ENCODE data around the gene ATP8A2.

The ATP8A2 gene

DNA sequence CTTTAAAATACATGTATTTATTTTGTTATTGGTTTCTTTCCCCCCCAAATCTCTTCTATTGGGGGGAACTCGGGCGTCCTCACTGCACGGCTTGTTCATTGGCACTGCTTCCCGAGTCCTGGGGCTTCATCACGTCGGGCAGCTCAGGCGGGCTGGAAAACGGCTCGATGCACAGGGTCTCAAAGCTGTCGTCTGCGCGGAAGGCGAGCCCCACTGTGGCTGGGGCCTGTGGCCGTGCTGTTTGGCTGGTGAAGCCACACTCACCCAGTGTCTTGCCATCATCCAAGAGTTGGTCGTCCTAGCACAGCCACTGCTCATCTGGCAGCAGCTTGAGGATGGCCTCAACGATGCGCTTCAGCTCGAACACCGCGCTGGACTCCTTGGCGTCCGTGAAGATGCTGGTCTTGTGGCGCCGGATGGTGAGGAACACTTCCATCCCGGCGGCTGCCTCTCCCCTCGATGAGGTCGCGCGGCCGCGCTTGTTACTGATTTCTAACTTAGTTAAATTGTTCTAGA, 6.0 kb upstream of the ATP8A2 start:
- TF ChIP-seq, protein P1, sequence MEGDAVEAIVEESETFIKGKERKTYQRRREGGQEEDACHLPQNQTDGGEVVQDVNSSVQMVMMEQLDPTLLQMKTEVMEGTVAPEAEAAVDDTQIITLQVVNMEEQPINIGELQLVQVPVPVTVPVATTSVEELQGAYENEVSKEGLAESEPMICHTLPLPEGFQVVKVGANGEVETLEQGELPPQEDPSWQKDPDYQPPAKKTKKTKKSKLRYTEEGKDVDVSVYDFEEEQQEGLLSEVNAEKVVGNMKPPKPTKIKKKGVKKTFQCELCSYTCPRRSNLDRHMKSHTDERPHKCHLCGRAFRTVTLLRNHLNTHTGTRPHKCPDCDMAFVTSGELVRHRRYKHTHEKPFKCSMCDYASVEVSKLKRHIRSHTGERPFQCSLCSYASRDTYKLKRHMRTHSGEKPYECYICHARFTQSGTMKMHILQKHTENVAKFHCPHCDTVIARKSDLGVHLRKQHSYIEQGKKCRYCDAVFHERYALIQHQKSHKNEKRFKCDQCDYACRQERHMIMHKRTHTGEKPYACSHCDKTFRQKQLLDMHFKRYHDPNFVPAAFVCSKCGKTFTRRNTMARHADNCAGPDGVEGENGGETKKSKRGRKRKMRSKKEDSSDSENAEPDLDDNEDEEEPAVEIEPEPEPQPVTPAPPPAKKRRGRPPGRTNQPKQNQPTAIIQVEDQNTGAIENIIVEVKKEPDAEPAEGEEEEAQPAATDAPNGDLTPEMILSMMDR (IDR thresholded peaks at IDR 0.05), result no peak

DNA sequence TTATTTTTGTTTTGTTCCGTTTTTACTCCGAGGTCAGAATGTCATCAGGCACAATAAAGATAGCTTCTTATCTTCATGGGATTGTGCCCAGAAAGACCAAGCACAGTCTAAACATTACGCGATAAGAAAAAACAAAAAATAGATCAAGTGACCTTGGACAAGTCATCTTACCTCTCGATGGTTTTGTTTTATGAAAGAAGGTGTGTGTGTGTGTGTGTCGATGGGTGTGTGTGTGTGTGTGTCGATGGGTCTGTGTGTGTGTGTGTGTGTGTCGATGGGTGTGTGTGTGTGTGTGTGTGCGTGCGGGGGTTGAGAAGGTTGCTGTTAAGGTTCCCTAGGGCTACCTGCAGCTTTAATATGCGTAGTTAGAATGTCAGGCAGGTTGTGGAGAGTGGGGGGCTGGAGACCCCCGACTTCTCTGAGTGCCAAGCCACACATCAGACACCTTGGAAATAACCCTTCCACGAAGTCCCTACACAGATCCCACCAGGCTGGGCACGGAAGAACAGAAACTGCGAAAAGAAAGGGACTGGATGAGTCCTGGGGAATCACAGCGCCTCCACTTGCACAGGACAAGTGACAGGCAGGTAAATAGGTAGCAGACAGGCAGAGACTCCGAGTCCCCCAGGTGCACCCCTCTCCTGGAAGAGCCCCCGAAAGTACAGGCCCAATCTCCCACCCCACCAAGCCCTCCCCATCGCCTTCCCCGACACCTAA, 458 bp upstream of the ATP8A2 start:
- H3K27me3 ChIP-seq, result peaks cover 96% of the 10 kb centered on the region
- no peaks in the 10 kb centered on the region for H3K36me3 ChIP-seq
- no peak overlapping the region for H3K27ac ChIP-seq
- no peak overlapping the region for H3K4me3 ChIP-seq (ENCODE audit: low read depth in 1 of 2, low read length in 1 of 2)
- no peaks in the 10 kb centered on the region for H3K4me1 ChIP-seq (ENCODE audit: control insufficient read depth in 1 of 2, insufficient read depth in 1 of 2, low read depth in 1 of 2, low read length in 1 of 2)
- no peaks in the 10 kb centered on the region for H3K9me3 ChIP-seq
- TF ChIP-seq, protein P1 (IDR thresholded peaks at IDR 0.05), result no peak

More for the DNA sequence above, 6.0 kb upstream of the ATP8A2 start:
- no peaks in the 10 kb centered on the region for H3K4me1 ChIP-seq (ENCODE audit: control insufficient read depth in 1 of 2, insufficient read depth in 1 of 2, low read depth in 1 of 2, low read length in 1 of 2)
- H3K27me3 ChIP-seq, result peaks cover 46% of the 10 kb centered on the region
- H3K9me3 ChIP-seq, result no peaks in the 10 kb centered on the region
- H3K27ac ChIP-seq, result no peak overlapping the region
- no peak overlapping the region for H3K4me3 ChIP-seq (ENCODE audit: low read depth in 1 of 2, low read length in 1 of 2)
- H3K36me3 ChIP-seq, result no peaks in the 10 kb centered on the region

DNA sequence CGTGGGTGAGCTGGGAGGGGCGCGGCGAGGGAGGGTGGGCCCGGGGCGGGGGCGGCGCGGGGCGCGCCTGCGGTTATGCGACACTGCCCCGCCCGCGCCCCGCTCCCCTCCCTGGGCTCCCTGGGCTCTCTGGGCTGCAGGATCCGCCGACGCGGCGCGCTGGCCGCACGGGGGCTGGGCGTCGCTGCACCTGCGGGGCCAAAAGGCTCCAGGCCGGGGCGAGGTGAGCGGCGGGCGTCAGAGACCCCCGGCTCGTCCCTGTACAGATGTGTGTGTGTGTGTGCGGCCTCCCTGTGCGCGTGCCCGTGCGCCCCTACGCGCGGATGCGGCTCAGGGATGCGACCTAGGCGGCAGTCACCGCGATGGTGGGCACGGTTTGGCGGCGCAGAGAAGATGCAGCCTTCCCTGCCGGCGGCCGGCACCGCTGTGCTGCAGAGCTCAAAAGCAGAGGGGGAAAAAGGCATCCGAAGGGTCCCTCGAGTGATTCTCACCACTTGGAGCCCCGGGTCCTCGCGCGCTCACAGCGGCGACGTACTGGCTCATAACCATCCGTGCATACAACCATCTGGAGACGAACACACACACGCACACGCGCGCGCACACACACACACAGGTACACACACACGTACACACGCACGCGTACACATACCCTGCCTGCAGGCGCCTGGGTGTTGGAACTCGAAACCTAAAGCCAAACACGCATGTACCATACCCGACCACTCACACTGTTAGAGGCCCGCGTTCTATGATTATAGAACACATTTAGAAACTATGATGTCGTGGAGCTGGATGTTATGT, 709 bp downstream of the ATP8A2 start:
- TF ChIP-seq, protein P1 (IDR thresholded peaks at IDR 0.05), result no peak
- peaks cover 99% of the 10 kb centered on the region for H3K27me3 ChIP-seq
- no peak overlapping the region for H3K27ac ChIP-seq
- H3K36me3 ChIP-seq, result no peaks in the 10 kb centered on the region
- no peaks in the 10 kb centered on the region for H3K4me1 ChIP-seq (ENCODE audit: control insufficient read depth in 1 of 2, insufficient read depth in 1 of 2, low read depth in 1 of 2, low read length in 1 of 2)
- H3K9me3 ChIP-seq, result no peaks in the 10 kb centered on the region
- no peak overlapping the region for H3K4me3 ChIP-seq (ENCODE audit: low read depth in 1 of 2, low read length in 1 of 2)

DNA sequence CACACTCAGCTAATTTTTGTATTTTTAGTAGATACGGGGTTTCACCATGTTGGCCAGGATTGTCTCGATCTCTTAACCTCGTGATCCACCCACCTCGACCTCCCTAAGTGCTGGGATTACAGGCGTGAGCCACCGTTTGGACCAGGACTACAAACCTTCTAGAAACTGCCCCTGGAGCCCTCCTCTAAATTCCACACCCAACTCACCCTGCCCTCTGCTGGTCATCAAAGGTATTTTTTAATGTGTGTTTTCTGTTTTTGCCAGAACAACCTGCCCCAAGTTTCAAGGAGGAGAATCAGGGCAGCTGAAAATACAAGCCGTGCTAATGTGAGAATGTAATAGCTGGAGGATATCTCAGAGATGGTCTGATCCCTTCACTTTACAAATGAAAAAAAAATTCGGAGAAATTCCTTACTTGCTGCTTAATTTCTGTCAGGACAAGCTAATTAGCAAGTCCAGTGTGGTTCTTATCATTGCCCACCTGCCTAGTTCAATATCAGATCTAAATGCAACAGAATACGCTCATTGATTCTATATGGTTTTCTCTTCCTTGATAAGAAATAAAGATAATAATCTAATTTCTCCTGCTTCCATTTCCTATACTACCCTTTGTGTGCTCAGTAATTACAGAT, 4.1 kb downstream of the ATP8A2 start:
- H3K36me3 ChIP-seq, result no peaks in the 10 kb centered on the region
- H3K27ac ChIP-seq, result no peak overlapping the region
- H3K27me3 ChIP-seq, result peaks cover 91% of the 10 kb centered on the region
- H3K9me3 ChIP-seq, result no peaks in the 10 kb centered on the region
- H3K4me3 ChIP-seq (ENCODE audit: low read depth in 1 of 2, low read length in 1 of 2), result no peak overlapping the region
- no peaks in the 10 kb centered on the region for H3K4me1 ChIP-seq (ENCODE audit: control insufficient read depth in 1 of 2, insufficient read depth in 1 of 2, low read depth in 1 of 2, low read length in 1 of 2)
- TF ChIP-seq, protein P1 (IDR thresholded peaks at IDR 0.05), result peak; percentile 62

DNA sequence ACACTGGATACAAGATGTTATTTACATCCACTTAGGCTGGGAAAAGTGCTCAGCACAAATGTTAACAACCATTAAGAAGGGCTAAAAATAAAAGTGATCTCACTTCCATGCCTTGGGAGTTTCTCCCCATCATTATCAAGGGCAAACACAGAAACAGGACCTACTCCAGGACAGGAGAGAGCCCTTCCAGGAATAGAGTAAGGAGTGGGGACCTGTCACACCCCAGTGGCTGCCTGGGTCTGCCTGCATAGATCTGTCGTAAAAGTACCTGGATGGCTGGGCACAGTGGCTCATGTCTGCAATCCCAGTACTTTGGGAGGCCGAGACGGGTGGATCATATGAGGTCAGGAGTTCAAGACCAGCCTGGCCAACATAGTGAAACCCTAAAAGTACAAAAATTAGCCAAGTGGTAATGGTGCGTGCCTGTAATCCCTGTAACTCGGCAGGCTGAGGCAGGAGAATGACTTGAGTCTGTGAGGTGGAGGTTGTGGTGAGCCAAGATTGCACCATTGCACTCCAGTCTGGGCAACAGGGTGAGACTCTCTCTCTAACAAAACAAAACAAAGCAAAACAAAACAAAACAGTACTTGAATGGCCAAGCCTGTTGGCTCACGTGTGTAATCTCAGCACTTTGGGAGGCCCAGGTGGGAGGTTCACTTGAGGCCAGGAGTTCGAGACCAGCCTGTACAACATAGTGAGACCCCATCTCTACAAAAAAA, 5.6 kb downstream of the ATP8A2 start:
- Histone ChIP-seq H3K4me3 (ENCODE audit: low read depth in 1 of 2, low read length in 1 of 2) (no peak overlapping the region), H3K36me3 (no peaks in the 10 kb centered on the region), H3K27ac (no peak overlapping the region), H3K9me3 (no peaks in the 10 kb centered on the region), H3K4me1 (ENCODE audit: control insufficient read depth in 1 of 2, insufficient read depth in 1 of 2, low read depth in 1 of 2, low read length in 1 of 2) (no peaks in the 10 kb centered on the region), H3K27me3 (peaks cover 90% of the 10 kb centered on the region)
- TF ChIP-seq, protein P1 (IDR thresholded peaks at IDR 0.05), result no peak

Data from neutrophil (primary cell).